K562 (cell line): ENCODE results near the gene ATP5F1D. TPM values are rescaled to one million over a fixed set of nuclear protein-coding genes. Genes with fewer than 3 reads are reported as not detected.
A peak's percentile ranks its signal among the peaks of the same experiment; 100 is the strongest.

Source experiments
- ATAC-seq: fragments of 200-7000 bp; cut with Tn5 transposase; 3 replicates; pipeline ENCODE4 v1.9.1; 2020; ENCODE audit warnings: moderate library complexity
- BruUV-seq: library from RNA; stranded (reverse); fragments of 400-500 nt; replicated peaks from 2 replicates; lab custom pipeline; 2021; lab: Mats Ljungman, UMichigan
- CTCF ChIA-PET: fragments of 300-600 bp; formaldehyde crosslinking; extraction: SDS; loops from one replicate; lab custom pipeline; 2021; ENCODE audit warnings: low intra/inter-chr PET ratio; lab: Yijun Ruan, JAX
- POLR2A ChIA-PET: fragments of 300-600, 350-650 bp; sonication (Branson Sonifier 250); formaldehyde crosslinking; extraction: SDS; loops from one replicate; lab custom pipeline; 2021; ENCODE audit warnings: antibody characterized with exemption, inconsistent platforms; lab: Yijun Ruan, JAX
- DNase-seq, 4 experiments: peaks; one replicate each; pipeline versions ENCODE4 v3.0.0 to v3.0.0-alpha.2; 2011 to 2018; ENCODE audit warnings: low spot score in 3 of 4, mixed read lengths in 3 of 4; ENCODE audit errors: extremely low read depth in 1 of 4
- FAIRE-seq: peaks from 2 replicates; lab custom pipeline; 2011; peaks lifted over from hg19 to GRCh38; lab: Jason Lieb, UNC
- H2AFZ ChIP-seq: 2 replicates; pipeline ENCODE4 v1.6.0; 2011; ENCODE audit warnings: low read depth, low read length, control low read depth, inconsistent platforms
- H3K27ac ChIP-seq: fragments of 200-600 bp; 3 replicates; pipeline ENCODE4 v1.8.0; 2011; ENCODE audit warnings: low read depth, mild to moderate bottlenecking, control low read depth, inconsistent platforms, low read length, moderate library complexity, mixed read lengths; ENCODE audit errors: extremely low read depth
- H3K27me3 ChIP-seq, 2 experiments: fragments of 300-600 bp in 1 of 2; 2 replicates in 1 of 2; 3 replicates in 1 of 2; pipeline versions ENCODE4 v1.6.0 to v1.8.0; 2011; ENCODE audit warnings: inconsistent platforms in 2 of 2, low read length in 2 of 2, mild to moderate bottlenecking in 1 of 2, mixed read lengths in 1 of 2, moderate library complexity in 1 of 2; ENCODE audit not compliant: control insufficient read depth in 2 of 2, insufficient read depth in 2 of 2
- H3K36me3 ChIP-seq: fragments of 300-600 bp; 3 replicates; pipeline ENCODE4 v1.8.0; 2011; ENCODE audit warnings: mild to moderate bottlenecking, low read length, inconsistent platforms; ENCODE audit not compliant: control insufficient read depth, insufficient read depth
- H3K4me1 ChIP-seq, 2 experiments: fragments of 200-600 bp in 1 of 2; replicated peaks in 1 of 2; 2 replicates in 1 of 2; 3 replicates in 1 of 2; pipeline versions ENCODE4 v1.5.1 to v1.8.0; 2011; ENCODE audit warnings: inconsistent platforms in 2 of 2, low read length in 2 of 2, mild to moderate bottlenecking in 1 of 2, mixed read lengths in 1 of 2, moderate library complexity in 1 of 2; ENCODE audit not compliant: control insufficient read depth in 2 of 2, insufficient read depth in 2 of 2
- H3K4me2 ChIP-seq: 2 replicates; pipeline ENCODE4 v1.6.1; 2011; ENCODE audit warnings: low read length, control low read depth, inconsistent platforms, mixed read lengths; ENCODE audit not compliant: insufficient read depth
- H3K4me3 ChIP-seq: fragments of 200-600 bp; sonication (generic), shearing (Covaris generic); 2 replicates; pipeline ENCODE4 v1.5.1; 2016; ENCODE audit warnings: control low read depth, inconsistent platforms
- H3K79me2 ChIP-seq: fragments of 200-600 bp; 3 replicates; pipeline ENCODE4 v1.8.0; 2011; ENCODE audit warnings: low read length, inconsistent platforms; ENCODE audit not compliant: control insufficient read depth, insufficient read depth
- H3K9ac ChIP-seq, 2 experiments: 2 replicates each; pipeline versions ENCODE4 v1.6.0 to v1.6.1; 2011; ENCODE audit warnings: low read depth in 2 of 2, low read length in 2 of 2, control low read depth in 1 of 2, inconsistent platforms in 1 of 2, mild to moderate bottlenecking in 1 of 2, mixed read lengths in 1 of 2; ENCODE audit not compliant: insufficient read depth in 1 of 2
- H3K9me1 ChIP-seq: one replicate; pipeline ENCODE4 v1.6.0; 2011; ENCODE audit warnings: inconsistent platforms, mild to moderate bottlenecking, low read length, moderate library complexity; ENCODE audit not compliant: control insufficient read depth, insufficient read depth
- H3K9me3 ChIP-seq: replicated peaks from 2 replicates; pipeline ENCODE4 v1.5.1; 2011; ENCODE audit warnings: low read depth, low read length, inconsistent platforms; ENCODE audit not compliant: control insufficient read depth, insufficient read depth
- H4K20me1 ChIP-seq: replicated peaks from 2 replicates; pipeline ENCODE4 v1.6.1; 2011; ENCODE audit warnings: low read length, inconsistent platforms, mixed read lengths; ENCODE audit not compliant: control insufficient read depth, insufficient read depth
- ARID2 ChIP-seq: fragments of 450-650 bp; IDR thresholded peaks from 2 replicates; pipeline ENCODE4 v1.6.1; 2017; ENCODE audit warnings: antibody characterized with exemption, mild to moderate bottlenecking
- HDGF ChIP-seq: fragments of 450-650 bp; IDR thresholded peaks from 2 replicates; pipeline ENCODE4 v1.6.1; 2016
- JUND ChIP-seq, 2 experiments: IDR thresholded peaks; 2 replicates in 1 of 2; 3 replicates in 1 of 2; pipeline ENCODE4 v1.6.1; 2011; ENCODE audit warnings: borderline replicate concordance in 2 of 2, low read depth in 2 of 2, low read length in 2 of 2, improper control_type of control experiment in 1 of 2, missing biosample characterization in 1 of 2, missing genetic modification characterization in 1 of 2, missing genetic modification reagents in 1 of 2
- POLR2G ChIP-seq: fragments of 200-400 bp; formaldehyde crosslinking; IDR thresholded peaks from 2 replicates; pipeline ENCODE4 v1.6.1; 2017; ENCODE audit warnings: low read depth, mild to moderate bottlenecking, antibody characterized with exemption, low read length, moderate library complexity
- SRF ChIP-seq, 2 experiments: fragments of 250-450, 450-650 bp in 1 of 2; sonication (Bioruptor Pico) in 1 of 2; sonication (generic) in 1 of 2; formaldehyde crosslinking; IDR thresholded peaks; 2 replicates each; pipeline versions ENCODE4 v1.5.0 to v1.5.1; 2020 to 2022; ENCODE audit warnings: mild to moderate bottlenecking in 1 of 2, missing genetic modification reagents in 1 of 2
- TAL1 ChIP-seq: fragments of 450-650 bp; IDR thresholded peaks from 2 replicates; pipeline ENCODE4 v1.6.1; 2016; ENCODE audit warnings: mild to moderate bottlenecking
- ZNF589 ChIP-seq: fragments of 200-800 bp; sonication (Bioruptor generic); IDR thresholded peaks from 2 replicates; pipeline ENCODE4 v1.6.1; 2016; ENCODE audit warnings: low read depth, missing genetic modification characterization, missing compliant biosample characterization
- ZSCAN32 ChIP-seq: fragments of 450-650 bp; formaldehyde crosslinking; IDR thresholded peaks from 2 replicates; pipeline ENCODE4 v1.4.0; 2020; ENCODE audit warnings: mild to moderate bottlenecking, moderate library complexity
- WGBS: fragments of 100-300 bp; shearing (Covaris generic); methylation state at CpG from one replicate; pipeline ENCODE4 v1.1.6; 2016; ENCODE audit warnings: low coverage, mixed read lengths; ENCODE audit not compliant: insufficient coverage; ENCODE audit errors: missing lambda C conversion rate; 5-methylcytosine and 5-hydroxymethylcytosine counted together
- in situ Hi-C: fragments of 300-500 bp; cut with MboI; formaldehyde crosslinking; loops from 4 replicates; pipeline ENCODE4 v1.15.0; 2018; ENCODE audit warnings: inconsistent platforms, mixed read lengths
- intact Hi-C: fragments of 100-400 bp; cut with micrococcal nuclease; formaldehyde crosslinking; loops from 2 replicates; pipeline ENCODE4 v1.14.2; 2022
- polyA plus RNA-seq, 8 experiments: library from polyadenylated mRNA; depleted of rRNA in 4 of 8; stranded (reverse) in 5 of 8; unstranded in 3 of 8; fragments of >200 nt; fragmentation: Nextera tagmentation in 2 of 8; fragmentation: Illumina TruSeq in 1 of 8; extraction: Ambion mirVana in 2 of 8; extraction: Trizol in 1 of 8; gene quantifications; 2 replicates each; pipeline versions ENCODE4 v1.2.1 to v1.2.3, GENCODE V29; 2011 to 2014; ENCODE audit warnings: inconsistent platforms in 1 of 8, missing spikeins in 1 of 8
- total RNA-seq, 7 experiments: library from RNA; depleted of rRNA in 6 of 7; stranded (reverse); fragments of >200 nt in 6 of 7; fragmentation: Illumina TruSeq in 2 of 7; extraction: Trizol in 2 of 7; gene quantifications; 2 replicates each; pipeline versions ENCODE4 v1.2.1 to v1.2.3, GENCODE V29; 2011 to 2021; ENCODE audit warnings: low replicate concordance in 1 of 7

The ATP5F1D gene
- total and polyA plus RNA-seq, 9 of the 15 experiments (the other 6 are each of a cell fraction or from before 2014, with no cell fraction given), result 3.9 to 409 (median 36.8) TPM

- no TSS peak for BruUV-seq
- no peak overlapping the region for H3K4me3 ChIP-seq
- H3K4me2 ChIP-seq, result no peak overlapping the region
- no peaks in the 10 kb centered on the region; the same call in 1 of the 2 replicates for H3K9me3 ChIP-seq
- no peak overlapping the region for H2AFZ ChIP-seq
- FAIRE-seq, result no peak
- no peaks in the 10 kb centered on the region for H3K27me3 ChIP-seq
- peaks cover under 1 to 77% of the 10 kb centered on the region in 2 experiments; a peak in 4 of 5 replicates for H3K4me1 ChIP-seq
- WGBS, result 82% methylated on average over 11 of the region's 15 CpGs
- intact Hi-C loops, result no loop called here
- TF ChIP-seq ZSCAN32, result no peak
- no peak for TF ChIP-seq TAL1
- no peak for TF ChIP-seq HDGF
- TF ChIP-seq JUND (IDR thresholded peaks at IDR 0.05; ENCODE audit: borderline replicate concordance, low read depth, low read length), result no peak
- TF ChIP-seq JUND (tag; IDR thresholded peaks at IDR 0.05; ENCODE audit: borderline replicate concordance, low read depth, low read length), result no peak
- no peak for TF ChIP-seq SRF (CRISPR knock-in tag; IDR thresholded peaks at IDR 0.05)
- no peak for TF ChIP-seq ZNF589 (CRISPR knock-in tag)
- peak; percentile 17; the same call in 1 of the 2 replicates for TF ChIP-seq POLR2G
- TF ChIP-seq ARID2, result no peak
- DNase-seq, result no peak
- H3K9ac ChIP-seq, result peak overlapping the region in 1 of 2 experiments; percentile 86; a peak in 2 of 4 replicates
- POLR2A ChIA-PET, result interaction anchor here (0.6 to 1.5 kb wide), 2 partner anchors 14 to 99 kb away, joined by 3 to 7 read pairs; no protein-coding TSS in a partner anchor
- in situ Hi-C loops, result loop anchor here (25.0 kb wide), 1 partner anchor 470 kb away; the partner anchor contains the start of gene MISP
- H3K79me2 ChIP-seq, result 0 out of 3 replicates have a peak, but pooled peaks cover 2% of the 10 kb centered on the region
- CTCF ChIA-PET, result no interaction called here
- no peaks in the 10 kb centered on the region for H4K20me1 ChIP-seq
- no peaks in the 10 kb centered on the region for H3K9me1 ChIP-seq
- peak; percentile 8; the same call in 2 of the 3 replicates for ATAC-seq
- peaks cover 53% of the 10 kb centered on the region; the same call in 1 of the 3 replicates for H3K36me3 ChIP-seq
- peak overlapping the region; percentile 2; the same call in 1 of the 3 replicates for H3K27ac ChIP-seq
Observed at GRCh38 chr19:1231729-1232637, 9.6 kb upstream of the ATP5F1D start.
